Adrenal gland (tissue), 12 donors: Measurements from ENCODE around the gene NUP50. TPM values are rescaled to one million over a fixed set of nuclear protein-coding genes. Genes with fewer than 3 reads are reported as not detected.

Experiments used
- DNase-seq, 7 donors: peaks; one replicate each; pipeline ENCODE4 v3.0.0-alpha.2; 2019 to 2020
- H3K27ac ChIP-seq, 5 donors: fragments of 200-600 bp; sonication (generic) in 4 of 5; 1 replicate in 3 of 5; 2 replicates in 2 of 5; pipeline versions ENCODE4 v1.5.1 to v1.8.0; 2016 to 2020; ENCODE audit warnings: mild to moderate bottlenecking in 1 of 5
- H3K27me3 ChIP-seq: fragments of 200-600 bp; 2 replicates; pipeline ENCODE4 v1.8.0; 2021
- H3K36me3 ChIP-seq, 2 donors: fragments of 200-600 bp; replicated peaks in 1 of 2; 1 replicate in 1 of 2; 2 replicates in 1 of 2; pipeline versions ENCODE4 v1.5.1 to v1.8.0; 2018 to 2022
- H3K4me1 ChIP-seq, 2 donors: fragments of 200-600 bp; replicated peaks in 1 of 2; 1 replicate in 1 of 2; 2 replicates in 1 of 2; pipeline versions ENCODE4 v1.5.1 to v1.8.0; 2018 to 2021
- H3K4me3 ChIP-seq, 4 donors: fragments of 200-600 bp; sonication (generic) in 3 of 4; one replicate each; pipeline ENCODE4 v1.5.1; 2016 to 2018
- H3K9me3 ChIP-seq, 3 donors: fragments of 200-600 bp; sonication (generic) in 1 of 3; replicated peaks in 1 of 3; 1 replicate in 2 of 3; 2 replicates in 1 of 3; pipeline versions ENCODE4 v1.5.1 to v1.8.0; 2016 to 2021
- CTCF ChIP-seq, 6 experiments: fragments of 450-650 bp in 4 of 6; fragments of 200-600 bp in 2 of 6; sonication (generic) in 1 of 6; IDR thresholded peaks; 1 replicate in 5 of 6; 2 replicates in 1 of 6; pipeline versions ENCODE4 v1.5.1 to v1.8.0; 2016 to 2021; ENCODE audit warnings: antibody characterized with exemption in 6 of 6, mild to moderate bottlenecking in 2 of 6, moderate library complexity in 1 of 6
- POLR2A ChIP-seq, 2 donors: fragments of 450-650 bp; IDR thresholded peaks; one replicate each; pipeline ENCODE4 v1.6.1; 2017; ENCODE audit warnings: antibody characterized with exemption in 2 of 2, mild to moderate bottlenecking in 2 of 2, moderate library complexity in 1 of 2
- WGBS, 4 donors: extraction: QIAGEN DNeasy Blood & Tissue Kit in 2 of 4; methylation state at CpG; one replicate each; pipeline versions ENCODE4 v1.1.5 to v1.1.7; 2013 to 2017; 5-methylcytosine and 5-hydroxymethylcytosine counted together
- intact Hi-C, 2 donors: fragments of 100-400 bp; cut with DNase I; formaldehyde crosslinking; loops; one replicate each; pipeline versions ENCODE4 v1.14.1 to v1.15.0; 2022 to 2023
- polyA plus RNA-seq, 3 donors: library from polyadenylated mRNA; stranded (reverse); fragments of 200-250 nt in 2 of 3; fragments of 350-450 nt in 1 of 3; fragmentation: Illumina TruSeq in 1 of 3; extraction: RNeasy Lipid Tissue Mini Kit (QIAGEN cat#74804) in 1 of 3; gene quantifications; one replicate each; pipeline ENCODE4 v1.2.3, GENCODE V29; 2013 to 2014
- total RNA-seq, 9 donors: library from RNA; depleted of rRNA in 4 of 9; stranded (reverse); fragments of >200 nt in 4 of 9; fragments of 120-200 nt in 1 of 9; fragmentation: NEBNext Ultra II Directional in 1 of 9; extraction: Animal tissue kit (Norgen Biotek cat#: 25700) in 1 of 9; gene quantifications; one replicate each; pipeline versions ENCODE4 v1.1.0 to v1.2.4, GENCODE V29; 2013 to 2023
- donor health status: healthy with polysubstance abuse.
- donor health status: Bipolar disorder and iron deficiency.
- donor health status: DM: yes; HTN: yes; CAD: no.
- donor health status: DM: no; HTN: no; CAD: no.
- donor health status: DM: no; HTN: no; CAD: no.
- donor health status: DM: yes; HTN: yes; CAD: no.

Gene NUP50
- total and polyA plus RNA-seq, 12 donors = 14.9 to 126 (median 64.6) TPM

GRCh38 chr22:45203150-45203951 lies 39.6 kb downstream of the NUP50 start:
- H3K36me3 ChIP-seq = peaks cover 0 to 54% of the 10 kb centered on the region in 2 donors

GRCh38 chr22:45204241-45204640 lies 40.5 kb downstream of the NUP50 start:
- intact Hi-C loops = no loop called here
- no peak overlapping the region for H3K27ac ChIP-seq
- no peak for DNase-seq
- 91 to 97% (median 93%) methylated on average over 6 to 13 of the region's 13 CpGs for WGBS, 4 donors
- H3K9me3 ChIP-seq = no peaks in the 10 kb centered on the region
- H3K36me3 ChIP-seq = peaks cover 0 to 47% of the 10 kb centered on the region in 2 donors
- peaks cover 14 to 20% of the 10 kb centered on the region in 2 donors for H3K4me1 ChIP-seq
- TF ChIP-seq POLR2A (IDR thresholded peaks at IDR 0.05) (no peak), CTCF (IDR thresholded peaks at IDR 0.05) (no peak)
- H3K4me3 ChIP-seq = no peak overlapping the region
- H3K27me3 ChIP-seq = no peaks in the 10 kb centered on the region

More at GRCh38 chr22:45203150-45203951, 39.6 kb downstream of the NUP50 start:
- no peaks in the 10 kb centered on the region for H3K27me3 ChIP-seq
- H3K9me3 ChIP-seq = no peaks in the 10 kb centered on the region
- no peak overlapping the region for H3K4me3 ChIP-seq
- peak in 2 of 7 donors; percentile 22 to 28 for DNase-seq
- WGBS, 4 donors = 94 to 96% (median 94%) methylated on average over 8 to 40 of the region's 40 CpGs
- TF ChIP-seq CTCF (IDR thresholded peaks at IDR 0.05) (no peak), POLR2A (IDR thresholded peaks at IDR 0.05) (no peak)
- H3K4me1 ChIP-seq = peaks cover 14 to 16% of the 10 kb centered on the region in 2 donors
- H3K27ac ChIP-seq = peak overlapping the region in 3 of 5 donors; percentile 80 to 91 (median 88)
- intact Hi-C loops = no loop called here

- DNase-seq = no peak
- peaks cover 0 to 41% of the 10 kb centered on the region in 2 donors for H3K36me3 ChIP-seq
- no peak overlapping the region for H3K4me3 ChIP-seq
- peaks cover 14 to 26% of the 10 kb centered on the region in 2 donors for H3K4me1 ChIP-seq
- no peaks in the 10 kb centered on the region for H3K9me3 ChIP-seq
- intact Hi-C loops = no loop called here
- no peak for TF ChIP-seq CTCF (IDR thresholded peaks at IDR 0.05)
- no peak for TF ChIP-seq POLR2A (IDR thresholded peaks at IDR 0.05)
- 91 to 95% (median 93%) methylated on average over 13 to 14 of the region's 14 CpGs for WGBS, 4 donors
- no peak overlapping the region for H3K27ac ChIP-seq
- H3K27me3 ChIP-seq = no peaks in the 10 kb centered on the region
Measured at GRCh38 chr22:45204819-45205218, 41.1 kb downstream of the NUP50 start.

GRCh38 chr22:45205276-45205925 lies 41.7 kb downstream of the NUP50 start:
- intact Hi-C loops = no loop called here
- DNase-seq = no peak
- TF ChIP-seq CTCF (IDR thresholded peaks at IDR 0.05) (no peak), POLR2A (IDR thresholded peaks at IDR 0.05) (no peak)
- WGBS, 4 donors = 92 to 95% (median 94%) methylated on average over 4 to 20 of the region's 20 CpGs
- Histone ChIP-seq H3K4me1 (peaks cover 14 to 30% of the 10 kb centered on the region in 2 donors), H3K36me3 (peaks cover 0 to 36% of the 10 kb centered on the region in 2 donors), H3K9me3 (no peaks in the 10 kb centered on the region), H3K27me3 (no peaks in the 10 kb centered on the region), H3K27ac (no peak overlapping the region), H3K4me3 (no peak overlapping the region)
